Trophoblast cell (in vitro differentiated cells and primary cell): ENCODE results near the gene SMIM36.

Experiments used
- DNase-seq, 2 donors: peaks; one replicate each; pipeline ENCODE4 v3.0.0-alpha.2; 2016
- H2AFZ ChIP-seq: 2 replicates; pipeline ENCODE4 v1.6.1; 2013; ENCODE audit warnings: low read length, moderate library complexity, mild to moderate bottlenecking; ENCODE audit not compliant: insufficient read depth, poor library complexity
- H2AK5ac ChIP-seq: 2 replicates; pipeline ENCODE4 v1.6.1; 2013; ENCODE audit warnings: mild to moderate bottlenecking, low read length
- H2BK120ac ChIP-seq: 2 replicates; pipeline ENCODE4 v1.6.1; 2013; ENCODE audit warnings: low read length, mild to moderate bottlenecking, moderate library complexity; ENCODE audit not compliant: insufficient read depth, poor library complexity
- H2BK12ac ChIP-seq: 2 replicates; pipeline ENCODE4 v1.6.1; 2013; ENCODE audit warnings: mild to moderate bottlenecking, low read length, moderate library complexity
- H2BK5ac ChIP-seq: 2 replicates; pipeline ENCODE4 v1.6.1; 2013; ENCODE audit warnings: low read length, low read depth, moderate library complexity, mild to moderate bottlenecking; ENCODE audit not compliant: poor library complexity
- H3K14ac ChIP-seq: 2 replicates; pipeline ENCODE4 v1.6.1; 2013; ENCODE audit warnings: mild to moderate bottlenecking, low read length
- H3K18ac ChIP-seq: 2 replicates; pipeline ENCODE4 v1.6.1; 2013; ENCODE audit warnings: mild to moderate bottlenecking, low read length
- H3K23ac ChIP-seq: 2 replicates; pipeline ENCODE4 v1.6.1; 2013; ENCODE audit warnings: low read length
- H3K27ac ChIP-seq: 2 replicates; pipeline ENCODE4 v1.5.1; 2013; ENCODE audit warnings: low read depth, mild to moderate bottlenecking, inconsistent platforms, low read length, moderate library complexity
- H3K27me3 ChIP-seq: 2 replicates; pipeline ENCODE4 v1.6.1; 2013; ENCODE audit warnings: inconsistent platforms, mild to moderate bottlenecking, low read length, moderate library complexity; ENCODE audit not compliant: insufficient read depth
- H3K36me3 ChIP-seq, 2 experiments: 1 replicate in 1 of 2; 2 replicates in 1 of 2; pipeline ENCODE4 v1.6.1; 2013; ENCODE audit warnings: low read length in 2 of 2, mild to moderate bottlenecking in 2 of 2, moderate library complexity in 1 of 2; ENCODE audit not compliant: insufficient read depth in 2 of 2, control insufficient read depth in 1 of 2
- H3K4ac ChIP-seq: 2 replicates; pipeline ENCODE4 v1.6.1; 2013; ENCODE audit warnings: low read depth, mild to moderate bottlenecking, low read length, moderate library complexity
- H3K4me1 ChIP-seq, 2 experiments: 1 replicate in 1 of 2; 2 replicates in 1 of 2; pipeline ENCODE4 v1.6.1; 2013; ENCODE audit warnings: low read length in 2 of 2, mild to moderate bottlenecking in 2 of 2, moderate library complexity in 1 of 2; ENCODE audit not compliant: insufficient read depth in 2 of 2, control insufficient read depth in 1 of 2
- H3K4me2 ChIP-seq: 2 replicates; pipeline ENCODE4 v1.6.1; 2013; ENCODE audit warnings: inconsistent platforms, mild to moderate bottlenecking, low read length, moderate library complexity
- H3K4me3 ChIP-seq: 2 replicates; pipeline ENCODE4 v1.5.1; 2013; ENCODE audit warnings: mild to moderate bottlenecking, low read depth, low read length, inconsistent platforms
- H3K79me1 ChIP-seq: one replicate; pipeline ENCODE4 v1.6.1; 2013; ENCODE audit warnings: low read length
- H3K79me2 ChIP-seq: 2 replicates; pipeline ENCODE4 v1.6.1; 2013; ENCODE audit warnings: low read length, mild to moderate bottlenecking; ENCODE audit not compliant: control insufficient read depth, insufficient read depth, poor library complexity
- H3K9ac ChIP-seq: 2 replicates; pipeline ENCODE4 v1.6.1; 2013; ENCODE audit warnings: mild to moderate bottlenecking, low read length
- H3K9me3 ChIP-seq: 2 replicates; pipeline ENCODE4 v1.6.1; 2013; ENCODE audit warnings: low read depth, mild to moderate bottlenecking, control low read depth, inconsistent platforms, low read length; ENCODE audit not compliant: insufficient read depth
- H4K12ac ChIP-seq: 2 replicates; pipeline ENCODE4 v1.6.1; 2013; ENCODE audit warnings: low read depth, mild to moderate bottlenecking, low read length, moderate library complexity
- H4K8ac ChIP-seq: 2 replicates; pipeline ENCODE4 v1.6.1; 2013; ENCODE audit warnings: low read depth, mild to moderate bottlenecking, low read length, moderate library complexity
- H4K91ac ChIP-seq: one replicate; pipeline ENCODE4 v1.6.1; 2013; ENCODE audit warnings: low read depth, mild to moderate bottlenecking, low read length, moderate library complexity
- WGBS: extraction: QIAGEN DNeasy Blood & Tissue Kit; methylation state at CpG from one replicate; pipeline ENCODE4 v1.1.7; 2013; ENCODE audit warnings: missing lambda C conversion rate; ENCODE audit not compliant: insufficient read length, insufficient coverage; ENCODE audit errors: extremely low coverage; 5-methylcytosine and 5-hydroxymethylcytosine counted together

SMIM36 gene

GRCh38 chr17:55454906-55455474 lies 56.3 kb downstream of the SMIM36 start:
- no CpG with 5 or more reads among the region's 4 CpGs for WGBS
- H3K14ac ChIP-seq: no peak overlapping the region
- peak; percentile 58 to 88 for DNase-seq

GRCh38 chr17:55453839-55454557 lies 57.3 kb downstream of the SMIM36 start:
- H2BK120ac ChIP-seq: no peak overlapping the region
- H3K36me3 ChIP-seq: no peaks in the 10 kb centered on the region
- H3K79me1 ChIP-seq: peaks cover 9% of the 10 kb centered on the region
- no peak overlapping the region for H2BK5ac ChIP-seq
- H4K8ac ChIP-seq: no peak overlapping the region
- H3K27me3 ChIP-seq: no peaks in the 10 kb centered on the region
- H3K14ac ChIP-seq: no peak overlapping the region
- H3K4me2 ChIP-seq: no peak overlapping the region
- H3K9ac ChIP-seq: no peak overlapping the region
- no peaks in the 10 kb centered on the region for H3K79me2 ChIP-seq
- no peak overlapping the region for H3K27ac ChIP-seq
- no peak overlapping the region for H3K4me3 ChIP-seq
- H3K9me3 ChIP-seq: no peaks in the 10 kb centered on the region
- H3K4me1 ChIP-seq: peaks cover 8 to 16% of the 10 kb centered on the region in 2 experiments
- no peak overlapping the region for H2AFZ ChIP-seq
- H2BK12ac ChIP-seq: peak overlapping the region; percentile 86
- no peak overlapping the region for H3K23ac ChIP-seq
- no CpG with 5 or more reads among the region's 6 CpGs for WGBS
- H3K4ac ChIP-seq: no peak overlapping the region
- no peak overlapping the region for H3K18ac ChIP-seq
- peak overlapping the region; percentile 56 for H4K91ac ChIP-seq
- no peak overlapping the region for H4K12ac ChIP-seq
- no peak overlapping the region for H2AK5ac ChIP-seq
- no peak for DNase-seq

More at GRCh38 chr17:55454906-55455474, 56.3 kb downstream of the SMIM36 start:
- Histone ChIP-seq H2AK5ac (no peak overlapping the region), H4K8ac (no peak overlapping the region), H2BK12ac (no peak overlapping the region), H3K4ac (no peak overlapping the region), H3K27ac (no peak overlapping the region), H4K91ac (no peak overlapping the region), H3K9me3 (no peaks in the 10 kb centered on the region), H2AFZ (no peak overlapping the region), H3K9ac (no peak overlapping the region), H3K4me1 (peaks cover 4 to 11% of the 10 kb centered on the region in 2 experiments), H4K12ac (no peak overlapping the region), H2BK120ac (no peak overlapping the region), H3K79me2 (no peaks in the 10 kb centered on the region), H3K27me3 (no peaks in the 10 kb centered on the region), H3K4me3 (no peak overlapping the region), H3K23ac (no peak overlapping the region), H3K4me2 (no peak overlapping the region), H3K18ac (no peak overlapping the region), H3K36me3 (no peaks in the 10 kb centered on the region), H3K79me1 (peaks cover 5% of the 10 kb centered on the region), H2BK5ac (no peak overlapping the region)

- no peak for DNase-seq
- H2BK5ac ChIP-seq: peak overlapping the region; percentile 2
- no peak overlapping the region for H4K8ac ChIP-seq
- H3K4me1 ChIP-seq: peaks cover 8 to 16% of the 10 kb centered on the region in 2 experiments
- H3K9ac ChIP-seq: no peak overlapping the region
- no peak overlapping the region for H3K14ac ChIP-seq
- H3K23ac ChIP-seq: no peak overlapping the region
- no peak overlapping the region for H2AK5ac ChIP-seq
- H4K91ac ChIP-seq: no peak overlapping the region
- no peak overlapping the region for H3K27ac ChIP-seq
- no peaks in the 10 kb centered on the region for H3K36me3 ChIP-seq
- no peak overlapping the region for H3K4me2 ChIP-seq
- H2BK12ac ChIP-seq: no peak overlapping the region
- no peak overlapping the region for H4K12ac ChIP-seq
- no peaks in the 10 kb centered on the region for H3K27me3 ChIP-seq
- H3K4me3 ChIP-seq: no peak overlapping the region
- H3K79me2 ChIP-seq: no peaks in the 10 kb centered on the region
- peaks cover 9% of the 10 kb centered on the region for H3K79me1 ChIP-seq
- no CpG with 5 or more reads among the region's 5 CpGs for WGBS
- no peak overlapping the region for H3K18ac ChIP-seq
- H3K4ac ChIP-seq: no peak overlapping the region
- H3K9me3 ChIP-seq: no peaks in the 10 kb centered on the region
- no peak overlapping the region for H2BK120ac ChIP-seq
- no peak overlapping the region for H2AFZ ChIP-seq
These were observed 59.0 kb downstream of the SMIM36 start for GRCh38 chr17:55452139-55452790.

- Histone ChIP-seq H3K4ac (no peak overlapping the region), H4K91ac (peak overlapping the region; percentile 4), H2BK120ac (no peak overlapping the region), H3K36me3 (no peaks in the 10 kb centered on the region), H2BK12ac (no peak overlapping the region), H3K4me3 (no peak overlapping the region), H2AFZ (no peak overlapping the region), H4K12ac (no peak overlapping the region), H3K9ac (no peak overlapping the region), H3K27me3 (no peaks in the 10 kb centered on the region), H3K9me3 (no peaks in the 10 kb centered on the region), H4K8ac (no peak overlapping the region), H3K79me1 (peaks cover 9% of the 10 kb centered on the region), H2AK5ac (peak overlapping the region; percentile 24), H3K18ac (no peak overlapping the region), H2BK5ac (no peak overlapping the region), H3K79me2 (no peaks in the 10 kb centered on the region), H3K4me2 (no peak overlapping the region), H3K27ac (no peak overlapping the region), H3K23ac (no peak overlapping the region), H3K4me1 (peaks cover 8 to 16% of the 10 kb centered on the region in 2 experiments), H3K14ac (no peak overlapping the region)
- no CpG with 5 or more reads among the region's 2 CpGs for WGBS
- DNase-seq: no peak
These were observed 59.5 kb downstream of the SMIM36 start for GRCh38 chr17:55451758-55452138.
